ENCODE measurements around the gene PCDH7. TPM values are rescaled to one million over a fixed set of nuclear protein-coding genes. Genes with fewer than 3 reads are reported as not detected.

Gene PCDH7
- total and polyA plus RNA-seq, 2 experiments from 2014 or later: 2.4 to 10.8 TPM

DNA sequence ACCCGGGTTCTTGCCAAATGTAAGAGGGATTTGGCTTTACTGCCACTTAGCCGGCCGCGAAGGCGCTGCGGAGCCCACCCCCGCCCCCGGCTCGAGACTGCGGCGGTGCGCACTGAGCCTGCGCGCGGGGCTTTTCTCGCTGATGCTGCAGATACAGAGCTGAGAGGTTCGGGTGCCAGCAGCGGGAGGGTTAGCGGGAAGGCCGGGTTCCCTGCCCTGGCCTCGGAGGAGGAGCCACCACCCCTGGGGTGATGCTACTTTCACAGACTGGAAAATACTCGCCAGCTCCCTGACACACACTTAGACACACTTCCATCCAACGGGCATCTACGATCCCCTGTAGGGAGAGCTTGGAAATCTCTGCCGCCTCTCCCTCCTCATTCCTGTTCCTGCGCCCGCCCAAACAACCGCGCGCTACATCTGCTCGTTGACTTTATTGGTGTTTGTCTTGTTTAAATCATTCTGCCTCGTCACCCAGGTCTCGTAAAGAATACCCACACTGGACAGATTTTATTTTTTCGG is 2.1 kb upstream of the PCDH7 start (continued):
- TF ChIP-seq, protein P1, sequence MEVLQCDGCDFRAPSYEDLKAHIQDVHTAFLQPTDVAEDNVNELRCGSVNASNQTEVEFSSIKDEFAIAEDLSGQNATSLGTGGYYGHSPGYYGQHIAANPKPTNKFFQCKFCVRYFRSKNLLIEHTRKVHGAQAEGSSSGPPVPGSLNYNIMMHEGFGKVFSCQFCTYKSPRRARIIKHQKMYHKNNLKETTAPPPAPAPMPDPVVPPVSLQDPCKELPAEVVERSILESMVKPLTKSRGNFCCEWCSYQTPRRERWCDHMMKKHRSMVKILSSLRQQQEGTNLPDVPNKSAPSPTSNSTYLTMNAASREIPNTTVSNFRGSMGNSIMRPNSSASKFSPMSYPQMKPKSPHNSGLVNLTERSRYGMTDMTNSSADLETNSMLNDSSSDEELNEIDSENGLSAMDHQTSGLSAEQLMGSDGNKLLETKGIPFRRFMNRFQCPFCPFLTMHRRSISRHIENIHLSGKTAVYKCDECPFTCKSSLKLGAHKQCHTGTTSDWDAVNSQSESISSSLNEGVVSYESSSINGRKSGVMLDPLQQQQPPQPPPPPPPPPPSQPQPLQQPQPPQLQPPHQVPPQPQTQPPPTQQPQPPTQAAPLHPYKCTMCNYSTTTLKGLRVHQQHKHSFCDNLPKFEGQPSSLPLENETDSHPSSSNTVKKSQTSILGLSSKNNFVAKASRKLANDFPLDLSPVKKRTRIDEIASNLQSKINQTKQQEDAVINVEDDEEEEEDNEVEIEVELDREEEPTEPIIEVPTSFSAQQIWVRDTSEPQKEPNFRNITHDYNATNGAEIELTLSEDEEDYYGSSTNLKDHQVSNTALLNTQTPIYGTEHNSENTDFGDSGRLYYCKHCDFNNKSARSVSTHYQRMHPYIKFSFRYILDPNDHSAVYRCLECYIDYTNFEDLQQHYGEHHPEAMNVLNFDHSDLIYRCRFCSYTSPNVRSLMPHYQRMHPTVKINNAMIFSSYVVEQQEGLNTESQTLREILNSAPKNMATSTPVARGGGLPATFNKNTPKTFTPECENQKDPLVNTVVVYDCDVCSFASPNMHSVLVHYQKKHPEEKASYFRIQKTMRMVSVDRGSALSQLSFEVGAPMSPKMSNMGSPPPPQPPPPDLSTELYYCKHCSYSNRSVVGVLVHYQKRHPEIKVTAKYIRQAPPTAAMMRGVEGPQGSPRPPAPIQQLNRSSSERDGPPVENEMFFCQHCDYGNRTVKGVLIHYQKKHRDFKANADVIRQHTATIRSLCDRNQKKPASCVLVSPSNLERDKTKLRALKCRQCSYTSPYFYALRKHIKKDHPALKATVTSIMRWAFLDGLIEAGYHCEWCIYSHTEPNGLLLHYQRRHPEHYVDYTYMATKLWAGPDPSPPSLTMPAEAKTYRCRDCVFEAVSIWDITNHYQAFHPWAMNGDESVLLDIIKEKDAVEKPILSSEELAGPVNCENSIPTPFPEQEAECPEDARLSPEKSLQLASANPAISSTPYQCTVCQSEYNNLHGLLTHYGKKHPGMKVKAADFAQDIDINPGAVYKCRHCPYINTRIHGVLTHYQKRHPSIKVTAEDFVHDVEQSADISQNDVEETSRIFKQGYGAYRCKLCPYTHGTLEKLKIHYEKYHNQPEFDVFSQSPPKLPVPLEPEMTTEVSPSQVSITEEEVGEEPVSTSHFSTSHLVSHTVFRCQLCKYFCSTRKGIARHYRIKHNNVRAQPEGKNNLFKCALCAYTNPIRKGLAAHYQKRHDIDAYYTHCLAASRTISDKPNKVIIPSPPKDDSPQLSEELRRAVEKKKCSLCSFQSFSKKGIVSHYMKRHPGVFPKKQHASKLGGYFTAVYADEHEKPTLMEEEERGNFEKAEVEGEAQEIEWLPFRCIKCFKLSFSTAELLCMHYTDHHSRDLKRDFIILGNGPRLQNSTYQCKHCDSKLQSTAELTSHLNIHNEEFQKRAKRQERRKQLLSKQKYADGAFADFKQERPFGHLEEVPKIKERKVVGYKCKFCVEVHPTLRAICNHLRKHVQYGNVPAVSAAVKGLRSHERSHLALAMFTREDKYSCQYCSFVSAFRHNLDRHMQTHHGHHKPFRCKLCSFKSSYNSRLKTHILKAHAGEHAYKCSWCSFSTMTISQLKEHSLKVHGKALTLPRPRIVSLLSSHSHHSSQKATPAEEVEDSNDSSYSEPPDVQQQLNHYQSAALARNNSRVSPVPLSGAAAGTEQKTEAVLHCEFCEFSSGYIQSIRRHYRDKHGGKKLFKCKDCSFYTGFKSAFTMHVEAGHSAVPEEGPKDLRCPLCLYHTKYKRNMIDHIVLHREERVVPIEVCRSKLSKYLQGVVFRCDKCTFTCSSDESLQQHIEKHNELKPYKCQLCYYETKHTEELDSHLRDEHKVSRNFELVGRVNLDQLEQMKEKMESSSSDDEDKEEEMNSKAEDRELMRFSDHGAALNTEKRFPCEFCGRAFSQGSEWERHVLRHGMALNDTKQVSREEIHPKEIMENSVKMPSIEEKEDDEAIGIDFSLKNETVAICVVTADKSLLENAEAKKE (CRISPR knock-in tag; IDR thresholded peaks at IDR 0.05): no peak
- TF ChIP-seq STAT1 (IDR thresholded peaks at IDR 0.05; ENCODE audit: unreplicated experiment) (no peak), CREB1 (CRISPR knock-in tag; IDR thresholded peaks at IDR 0.05; ENCODE audit: low read depth) (no peak), POLR2AphosphoS5 (IDR thresholded peaks at IDR 0.05; ENCODE audit: low read depth) (no peak), ZNF114 (CRISPR knock-in tag; IDR thresholded peaks at IDR 0.05) (no peak), EZH2 (IDR thresholded peaks at IDR 0.05; ENCODE audit: low read depth, unreplicated experiment) (no peak)
- TF ChIP-seq, protein P2, sequence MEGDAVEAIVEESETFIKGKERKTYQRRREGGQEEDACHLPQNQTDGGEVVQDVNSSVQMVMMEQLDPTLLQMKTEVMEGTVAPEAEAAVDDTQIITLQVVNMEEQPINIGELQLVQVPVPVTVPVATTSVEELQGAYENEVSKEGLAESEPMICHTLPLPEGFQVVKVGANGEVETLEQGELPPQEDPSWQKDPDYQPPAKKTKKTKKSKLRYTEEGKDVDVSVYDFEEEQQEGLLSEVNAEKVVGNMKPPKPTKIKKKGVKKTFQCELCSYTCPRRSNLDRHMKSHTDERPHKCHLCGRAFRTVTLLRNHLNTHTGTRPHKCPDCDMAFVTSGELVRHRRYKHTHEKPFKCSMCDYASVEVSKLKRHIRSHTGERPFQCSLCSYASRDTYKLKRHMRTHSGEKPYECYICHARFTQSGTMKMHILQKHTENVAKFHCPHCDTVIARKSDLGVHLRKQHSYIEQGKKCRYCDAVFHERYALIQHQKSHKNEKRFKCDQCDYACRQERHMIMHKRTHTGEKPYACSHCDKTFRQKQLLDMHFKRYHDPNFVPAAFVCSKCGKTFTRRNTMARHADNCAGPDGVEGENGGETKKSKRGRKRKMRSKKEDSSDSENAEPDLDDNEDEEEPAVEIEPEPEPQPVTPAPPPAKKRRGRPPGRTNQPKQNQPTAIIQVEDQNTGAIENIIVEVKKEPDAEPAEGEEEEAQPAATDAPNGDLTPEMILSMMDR (conservative IDR thresholded peaks at IDR 0.05; ENCODE audit: low read depth in 2 of 2): no peak
